DMS 273 (cell line): ENCODE results near the gene CCDC171.
"Not testable (repeated sequence)": the region's sequence is repeated elsewhere in the genome, so short reads cannot be mapped to it uniquely, and the experiment has no call there.

ENCODE experiments used
- DNase-seq: peaks from one replicate; lab custom pipeline; 2025; ENCODE audit not compliant: unreplicated experiment; lab: John Stamatoyannopoulos, UW

CCDC171 gene

DNA sequence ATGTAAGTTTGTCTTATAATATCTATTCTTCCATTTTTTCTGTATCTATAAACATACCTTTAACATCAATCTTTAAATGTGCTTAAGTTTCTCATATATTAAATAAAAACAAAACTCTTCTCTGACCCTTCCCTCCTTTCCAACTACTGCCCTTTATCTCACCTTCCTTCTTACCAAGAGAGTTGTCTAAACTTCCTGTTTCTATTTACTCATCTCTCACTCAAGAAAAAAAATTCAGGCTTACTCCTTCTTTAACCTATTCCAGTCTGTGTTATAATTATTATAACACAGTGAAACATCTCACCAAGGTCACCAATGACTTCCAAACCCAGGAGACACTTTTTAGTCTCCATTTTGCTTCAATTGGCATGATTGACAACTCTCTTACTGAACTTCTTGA lies 140.9 kb downstream of the CCDC171 start:
- no peak for DNase-seq

DNA sequence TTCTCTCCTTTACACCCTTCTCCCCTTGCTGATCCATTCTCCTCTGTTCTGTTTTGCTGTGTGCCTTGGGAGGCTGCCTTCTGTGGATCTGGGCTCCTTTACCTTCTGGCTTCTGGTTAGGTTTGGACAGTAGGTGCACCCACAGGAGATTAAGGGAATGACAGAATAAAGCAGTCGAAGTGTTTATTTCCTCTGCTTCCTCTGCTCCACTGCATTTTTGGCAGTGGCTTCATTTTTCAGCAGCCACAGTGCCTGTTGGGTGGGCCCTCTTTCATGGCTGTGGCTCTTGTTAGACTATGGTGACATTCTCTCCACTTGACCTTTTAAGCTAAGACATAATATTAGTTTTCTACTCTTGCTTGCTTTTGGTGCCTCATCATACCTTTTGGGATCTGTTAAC lies 144.1 kb downstream of the CCDC171 start:
- peak; percentile 36 for DNase-seq

DNA sequence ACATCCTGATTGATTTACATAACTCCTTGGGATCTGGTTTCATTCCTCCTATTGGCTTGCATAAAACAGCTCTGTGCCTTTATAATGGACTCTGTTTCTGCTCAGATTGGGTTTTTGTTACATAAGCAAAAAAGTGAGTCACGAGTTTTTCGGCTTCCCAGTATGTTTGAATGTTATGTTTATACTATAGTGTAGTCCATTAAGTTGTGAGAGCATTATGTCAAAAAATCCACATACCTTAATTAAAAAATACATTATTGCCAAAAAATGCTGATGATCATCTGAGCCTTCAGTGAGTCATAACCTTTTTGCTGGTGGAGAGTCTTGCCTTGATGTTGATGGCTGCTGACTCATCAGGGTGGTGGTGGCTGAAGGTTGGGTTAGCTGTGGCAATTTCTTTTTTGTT lies 144.6 kb downstream of the CCDC171 start:
- DNase-seq, result peak; percentile 32

DNA sequence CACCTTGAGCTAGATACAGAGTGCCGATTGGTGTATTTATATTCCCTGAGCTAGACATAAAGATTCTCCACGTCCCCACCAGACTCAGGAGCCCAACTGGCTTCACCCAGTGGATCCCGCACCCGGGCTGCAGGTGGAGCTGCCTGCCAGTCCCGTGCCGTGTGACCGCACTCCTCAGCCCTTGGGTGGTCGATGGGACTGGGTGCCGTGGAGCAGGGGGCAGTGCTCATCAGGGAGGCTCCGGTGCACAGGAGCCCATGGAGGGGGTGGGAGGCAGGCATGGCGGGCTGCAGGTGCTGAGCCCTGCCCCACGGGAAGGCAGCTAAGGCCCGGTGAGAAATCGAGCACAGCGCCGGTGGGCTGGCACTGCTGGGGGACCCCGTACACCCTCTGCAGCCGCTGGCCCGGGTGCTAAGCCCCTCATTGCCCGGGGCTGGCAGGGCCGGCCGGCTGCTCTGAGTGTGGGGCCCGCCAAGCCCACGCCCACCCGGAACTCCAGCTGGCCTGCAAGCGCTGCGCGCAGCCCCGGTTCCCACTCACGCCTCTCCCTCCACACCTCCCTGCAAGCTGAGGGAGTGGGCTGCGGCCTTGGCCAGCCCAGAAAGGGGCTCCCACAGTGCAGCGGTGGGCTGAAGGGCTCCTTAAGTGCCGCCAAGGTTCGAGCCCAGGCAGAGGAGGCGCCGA lies 147.2 kb downstream of the CCDC171 start:
- not testable (repeated sequence) for DNase-seq

DNA sequence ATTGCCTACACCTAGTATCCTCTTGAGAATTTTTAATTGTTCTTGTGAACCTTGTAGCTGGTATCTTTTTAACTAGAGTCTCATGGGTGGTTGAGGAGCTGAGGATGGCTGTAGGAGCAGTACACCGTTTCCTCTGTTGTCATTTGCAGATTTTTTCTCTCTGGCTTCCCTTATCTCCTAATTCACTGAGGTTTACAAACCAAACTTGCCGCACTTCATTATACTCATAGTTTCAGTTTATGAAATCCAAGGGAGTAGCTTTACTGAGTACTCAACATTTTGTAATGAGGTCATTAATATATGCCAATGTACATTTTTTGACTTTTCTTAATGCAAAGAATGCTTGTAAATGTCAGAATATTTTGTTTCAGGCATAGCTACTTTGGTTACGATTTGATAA lies 154.2 kb downstream of the CCDC171 start:
- no peak for DNase-seq

DNA sequence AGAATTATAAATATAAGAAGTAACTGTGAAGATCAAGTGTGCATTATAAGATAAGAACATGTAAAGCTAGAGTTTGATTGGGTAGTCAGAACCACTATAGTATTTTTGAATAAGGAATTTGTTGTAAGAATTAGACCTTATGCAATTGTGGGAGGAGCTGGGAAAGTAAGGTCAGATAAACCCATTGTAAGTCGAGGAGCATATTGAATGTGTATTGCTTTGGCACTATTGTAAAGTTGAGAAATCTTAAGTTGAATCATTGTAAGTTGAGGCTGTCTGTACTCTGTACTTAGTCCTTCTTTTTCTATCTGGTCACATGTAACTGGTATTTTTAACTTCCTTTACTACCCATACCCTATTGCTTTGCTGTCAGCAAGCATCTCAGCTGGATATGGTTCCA lies 158.7 kb downstream of the CCDC171 start:
- DNase-seq, result no peak

DNA sequence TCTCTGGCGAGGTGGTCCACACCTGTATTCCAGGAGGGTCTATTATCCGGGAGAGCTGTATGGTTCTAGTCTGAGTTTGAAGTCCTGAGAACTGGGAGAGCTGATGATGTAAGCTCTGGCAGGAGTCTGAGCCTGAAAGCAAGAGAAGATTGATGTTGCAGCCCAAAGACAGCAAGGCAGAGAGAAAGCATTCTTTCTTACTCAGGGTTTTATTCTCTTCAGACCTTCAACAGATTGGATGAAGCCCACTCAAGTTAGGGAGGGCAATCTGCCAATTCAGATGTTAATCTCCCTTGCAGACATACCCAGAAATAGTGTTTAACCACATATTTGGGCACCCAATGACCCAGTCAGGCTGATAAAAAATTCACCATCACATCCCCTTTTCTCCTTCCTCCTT lies 159.1 kb downstream of the CCDC171 start:
- peak; percentile 13 for DNase-seq

DNA sequence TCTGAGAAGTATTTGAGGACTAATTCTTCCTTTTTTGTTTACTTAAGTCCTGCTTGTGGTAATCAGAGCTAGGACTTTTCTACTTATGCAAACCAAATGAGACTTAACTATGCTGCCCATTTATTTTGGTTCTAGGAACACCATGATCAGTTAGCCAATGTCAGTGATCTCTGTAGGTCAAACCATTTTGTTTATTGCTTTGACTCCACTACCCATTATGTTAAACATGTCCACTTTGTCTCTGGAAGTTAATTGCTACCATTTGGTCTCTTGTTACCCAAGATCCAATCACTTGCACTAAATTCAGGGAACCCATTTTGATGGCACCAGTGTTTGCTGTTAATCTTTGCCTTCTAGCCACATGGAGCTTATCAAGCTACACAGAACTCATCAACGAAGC lies 161.9 kb downstream of the CCDC171 start:
- no peak for DNase-seq

DNA sequence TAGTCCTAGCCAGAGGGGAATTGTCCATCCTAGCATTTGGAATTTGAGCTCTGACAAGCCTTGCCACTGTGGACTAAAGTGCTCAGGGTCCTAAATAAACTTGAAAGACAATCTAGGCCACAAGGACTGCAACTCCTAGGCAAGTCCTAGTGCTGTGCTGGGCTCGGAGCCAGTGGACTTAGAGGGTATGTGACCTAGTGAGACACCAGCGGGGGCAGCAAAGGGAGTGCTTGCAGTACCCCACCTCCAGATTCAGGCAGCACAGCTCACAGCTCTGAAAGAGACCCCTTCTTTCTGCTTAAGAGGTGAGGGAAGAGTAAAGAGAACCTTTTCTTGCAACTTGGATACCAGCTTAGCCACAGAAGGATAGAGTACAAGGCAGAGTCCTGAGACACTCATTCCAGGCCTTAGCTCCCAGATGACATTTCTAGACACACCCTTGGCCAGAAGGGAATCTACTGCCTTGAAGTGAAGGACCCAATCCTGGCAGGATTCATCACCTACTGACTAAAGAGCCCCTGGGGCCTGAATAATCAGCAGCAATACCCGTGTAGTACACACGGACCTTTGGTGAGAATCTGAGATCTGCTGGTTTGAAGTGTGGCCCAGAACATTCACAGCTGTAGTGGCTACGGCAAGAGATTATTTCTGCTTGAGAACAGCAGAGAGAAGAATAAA lies 164.6 kb downstream of the CCDC171 start:
- no peak for DNase-seq

DNA sequence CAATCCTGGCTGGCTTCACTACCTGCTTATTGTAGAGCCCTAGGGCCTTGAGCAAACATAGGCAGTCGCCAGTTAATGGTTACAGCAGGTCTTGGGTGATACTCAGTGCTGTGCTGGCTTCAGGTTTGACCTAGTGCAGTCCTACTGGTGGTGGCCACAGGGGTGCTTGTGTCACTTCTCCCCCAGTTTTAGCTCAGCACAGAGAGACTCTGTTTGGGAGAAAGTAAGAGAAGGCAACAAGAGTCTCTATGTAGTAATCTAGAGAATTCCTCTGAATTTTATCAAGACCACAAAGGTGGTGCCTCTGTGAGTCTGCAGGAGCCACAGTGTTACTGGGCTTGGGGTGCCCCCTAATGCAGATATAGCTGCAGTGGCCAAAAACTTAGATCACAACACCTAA lies 165.6 kb downstream of the CCDC171 start:
- DNase-seq, result no peak

DNA sequence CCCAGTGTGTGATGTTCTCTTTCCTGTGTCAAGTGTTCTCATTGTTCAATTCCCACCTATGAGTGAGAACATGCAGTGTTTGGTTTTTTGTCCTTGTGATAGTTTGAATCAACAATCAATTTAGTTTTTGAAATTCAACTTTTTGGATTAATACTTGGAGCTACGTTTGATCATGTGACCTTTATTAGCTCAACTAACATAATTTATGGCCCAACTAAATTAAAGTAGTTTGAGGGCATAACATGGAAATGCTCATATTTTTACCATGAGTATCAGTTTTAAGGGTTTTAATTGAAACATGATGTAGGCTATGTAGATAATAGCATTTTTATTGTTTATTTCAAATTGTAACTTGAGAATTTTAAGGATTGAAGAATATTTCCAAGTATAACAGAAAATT lies 168.0 kb downstream of the CCDC171 start:
- DNase-seq, result no peak

DNA sequence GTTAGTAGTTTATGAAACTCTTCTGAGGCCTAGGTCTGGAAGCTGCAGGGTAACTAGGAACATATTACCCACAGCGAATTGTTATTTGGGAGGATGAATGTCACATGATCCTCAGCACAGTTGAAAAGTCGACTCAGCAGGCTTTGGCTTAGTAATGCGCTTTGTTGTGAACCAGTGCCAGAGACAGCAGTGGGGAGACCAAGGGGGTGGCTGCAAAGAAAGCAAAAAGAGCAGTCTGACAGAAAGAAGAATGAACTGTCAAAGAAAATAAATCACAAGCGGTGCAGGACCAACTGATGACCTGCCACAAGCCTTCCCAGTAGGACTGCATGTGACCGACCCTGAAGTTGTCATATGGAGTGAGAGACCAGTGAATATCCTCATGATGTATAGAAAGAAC lies 170.0 kb downstream of the CCDC171 start:
- no peak for DNase-seq

DNA sequence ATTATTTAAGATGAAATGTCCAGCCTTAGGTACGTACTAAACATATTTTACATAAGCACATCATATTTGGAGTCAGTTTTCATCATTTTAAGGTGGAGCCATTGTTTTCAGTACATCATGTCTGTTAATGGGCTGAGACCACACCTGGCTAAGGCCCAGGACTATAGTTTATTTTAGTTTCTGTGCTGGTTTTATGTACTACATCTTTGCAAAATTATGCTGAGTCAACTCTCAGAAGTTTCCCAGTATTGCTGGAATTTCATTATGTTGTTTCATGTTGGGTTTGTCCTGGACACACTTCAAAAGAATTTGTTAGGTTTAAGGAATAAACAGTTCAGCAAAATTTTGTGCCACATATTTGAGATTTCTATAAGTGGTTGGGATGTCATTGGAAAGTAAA lies 171.2 kb downstream of the CCDC171 start:
- DNase-seq, result no peak

DNA sequence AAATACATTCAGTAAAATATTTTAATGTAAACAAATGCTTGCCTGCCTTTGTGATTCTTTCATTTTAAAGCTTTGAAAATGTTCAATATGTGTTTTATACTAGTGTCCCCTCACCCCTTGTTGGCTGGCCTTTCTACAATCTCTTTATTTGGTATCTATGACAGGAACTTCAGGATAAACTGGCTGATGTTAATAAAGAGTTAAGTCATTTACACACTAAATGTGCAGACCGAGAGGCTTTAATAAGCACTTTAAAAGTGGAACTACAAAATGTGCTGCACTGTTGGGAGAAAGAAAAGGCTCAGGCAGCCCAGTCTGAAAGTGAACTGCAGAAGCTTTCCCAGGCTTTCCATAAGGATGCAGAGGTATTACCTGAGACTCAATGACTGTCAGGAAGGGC lies 171.8 kb downstream of the CCDC171 start:
- DNase-seq, result no peak

DNA sequence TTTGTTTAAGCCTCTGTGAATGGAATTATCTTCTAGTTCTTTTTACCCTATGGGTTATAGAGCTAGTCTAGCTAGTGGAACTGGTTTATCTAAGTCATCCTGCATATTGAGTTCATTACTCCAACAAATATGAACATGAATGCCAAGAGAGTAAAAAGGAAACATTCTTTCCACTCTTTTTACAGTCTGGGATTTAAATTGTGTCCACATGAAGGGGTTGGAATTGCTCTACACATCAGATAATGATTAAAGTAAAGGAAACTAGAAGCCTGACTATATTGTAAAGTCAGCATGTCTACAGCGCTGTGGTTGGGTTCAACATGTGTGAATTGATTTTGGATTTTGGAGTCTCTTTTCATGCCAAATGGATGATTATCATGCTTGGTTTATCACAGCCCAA lies 173.1 kb downstream of the CCDC171 start:
- no peak for DNase-seq

DNA sequence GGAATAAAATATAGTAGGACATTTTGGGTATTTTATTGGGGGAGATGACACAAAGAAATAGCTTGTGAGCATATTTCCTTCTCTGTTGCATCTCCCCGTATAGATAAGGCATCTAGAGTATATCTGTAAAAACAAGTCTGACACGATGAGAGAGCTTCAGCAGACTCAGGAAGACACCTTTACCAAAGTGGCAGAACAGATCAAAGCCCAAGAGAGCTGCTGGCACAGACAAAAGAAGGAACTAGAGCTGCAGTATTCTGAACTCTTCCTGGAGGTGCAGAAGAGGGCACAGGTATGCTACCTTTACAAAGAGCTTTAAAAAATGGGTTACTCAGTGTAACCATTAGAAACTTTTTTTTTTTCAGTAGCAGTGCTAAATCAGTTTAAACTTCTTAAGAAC lies 176.7 kb downstream of the CCDC171 start:
- no peak for DNase-seq

DNA sequence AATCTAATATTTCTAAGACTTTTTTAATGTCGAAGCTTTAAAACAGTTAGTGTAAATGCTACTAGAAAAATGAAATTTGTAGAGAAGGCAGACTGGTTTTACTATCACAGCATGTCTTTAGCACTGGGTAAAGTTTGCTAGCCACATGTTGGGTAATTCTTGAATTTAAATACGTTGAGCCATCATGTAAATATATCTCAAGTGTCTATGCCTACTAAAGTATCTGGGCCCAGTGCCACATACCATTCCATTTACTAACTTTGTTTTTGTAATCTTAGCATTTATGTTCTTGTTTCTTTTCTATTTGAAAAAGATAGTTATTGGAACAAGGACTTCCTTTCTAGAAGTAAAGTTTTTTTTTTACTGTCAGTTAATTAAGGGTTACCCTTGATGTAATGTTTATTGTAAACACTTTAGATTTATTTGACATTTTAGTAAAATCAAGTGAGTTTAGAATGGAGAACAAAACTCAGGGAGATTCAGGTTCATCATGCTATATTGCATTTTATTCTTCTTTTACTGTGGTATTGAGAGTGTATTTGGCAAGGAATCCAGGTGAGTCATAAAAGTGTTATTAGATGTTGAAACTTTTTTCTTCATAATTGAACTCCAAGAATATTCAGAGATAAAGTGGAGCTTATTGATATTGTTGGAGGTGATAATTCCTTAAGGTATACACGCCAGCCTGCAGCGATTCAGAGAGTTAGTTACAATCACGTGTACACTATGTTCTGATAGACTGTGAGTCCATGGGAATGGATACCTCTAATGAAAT lies 182.4 kb downstream of the CCDC171 start:
- DNase-seq, result peak; percentile 45

DNA sequence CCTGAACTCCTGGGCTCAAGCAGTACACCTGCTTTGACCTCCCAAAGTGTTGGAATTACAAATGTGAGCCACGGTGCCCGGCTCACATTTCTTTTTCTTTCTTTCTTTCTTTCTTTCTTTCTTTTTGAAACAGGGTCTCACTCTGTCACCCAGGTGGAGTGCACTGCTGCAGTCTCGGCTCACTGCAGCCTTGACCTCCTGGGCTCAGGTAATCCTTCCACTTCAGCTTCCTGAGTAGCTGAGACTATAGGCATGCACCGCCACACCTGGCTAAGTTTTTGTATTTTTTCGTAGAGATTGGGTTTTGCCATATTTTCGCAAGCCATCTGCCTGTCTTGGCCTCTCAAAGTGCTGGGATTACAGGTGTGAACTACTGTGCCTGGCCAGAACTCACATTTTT lies 183.7 kb downstream of the CCDC171 start:
- DNase-seq, result no peak

DNA sequence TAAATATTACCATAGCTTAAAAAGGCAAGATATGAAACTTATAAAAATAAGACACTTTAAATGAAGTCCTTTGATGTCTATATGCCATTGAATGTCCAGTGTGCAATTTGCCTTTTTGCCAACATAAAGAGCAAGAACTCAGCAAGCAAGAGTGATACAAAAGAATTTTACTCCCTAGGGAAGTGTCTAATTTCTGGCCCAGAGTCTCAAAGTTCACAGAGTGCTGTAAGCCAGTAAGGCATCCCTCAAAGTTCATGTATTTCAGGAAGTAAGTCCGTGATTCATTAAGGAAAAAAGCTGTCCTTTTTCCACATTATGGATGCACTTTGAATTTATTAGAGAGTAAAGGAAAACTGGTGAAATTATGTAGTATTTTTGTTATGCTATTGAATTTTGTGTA lies 185.2 kb downstream of the CCDC171 start:
- DNase-seq, result peak; percentile 41

DNA sequence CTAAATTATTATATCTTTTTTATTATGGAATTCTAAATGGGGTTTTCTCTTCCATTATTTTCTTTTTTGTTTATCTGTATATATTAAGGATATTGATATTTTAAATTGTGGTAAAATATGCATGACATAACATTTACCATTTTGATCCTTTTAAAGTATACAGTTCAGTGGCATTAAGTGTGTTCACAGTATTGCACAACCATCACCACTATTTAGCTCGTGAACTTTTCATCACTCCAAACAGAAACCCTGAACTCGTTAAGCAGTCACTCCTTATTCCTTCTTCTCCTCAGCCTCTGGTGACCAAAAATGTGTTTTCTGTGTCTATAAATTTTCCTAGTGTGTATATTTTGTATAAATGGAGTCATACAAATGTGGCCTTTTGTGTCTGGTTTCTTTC lies 188.2 kb downstream of the CCDC171 start:
- DNase-seq, result no peak

DNA sequence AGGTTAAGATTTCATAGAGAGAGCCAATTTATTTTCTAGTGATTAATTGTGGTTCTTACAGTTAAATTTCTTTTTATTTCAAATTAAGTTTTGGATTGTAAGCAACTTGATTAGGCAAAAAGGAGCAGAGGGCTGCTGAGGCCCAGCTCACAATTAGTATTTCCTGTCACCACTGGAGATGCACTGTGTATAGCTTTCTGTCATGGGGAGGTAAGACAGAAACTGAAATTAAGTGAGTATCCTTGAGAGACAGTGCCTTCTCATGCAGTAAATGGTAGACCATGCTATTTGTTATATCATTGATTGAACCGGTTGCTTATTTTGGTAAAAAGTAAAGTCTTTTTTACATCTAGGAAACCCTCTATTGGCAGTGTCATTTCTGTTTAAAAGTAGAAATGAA lies 190.7 kb downstream of the CCDC171 start:
- no peak for DNase-seq

DNA sequence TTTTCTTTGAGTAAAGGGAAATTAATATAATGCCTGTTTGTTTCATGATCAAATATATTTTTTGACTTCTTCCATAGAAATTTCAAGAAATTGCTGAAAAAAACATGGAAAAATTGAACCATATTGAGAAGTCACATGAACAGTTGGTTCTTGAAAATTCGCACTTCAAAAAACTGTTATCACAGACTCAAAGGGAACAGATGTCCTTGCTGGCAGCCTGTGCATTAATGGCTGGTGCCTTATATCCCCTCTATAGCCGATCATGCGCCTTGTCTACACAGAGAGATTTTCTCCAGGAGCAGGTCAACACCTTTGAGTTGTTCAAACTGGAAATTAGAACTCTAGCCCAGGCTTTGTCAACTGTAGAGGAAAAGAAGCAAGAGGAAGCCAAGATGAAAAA lies 191.4 kb downstream of the CCDC171 start:
- DNase-seq, result peak; percentile 59
